MV-4-11 (cell line): ENCODE data around the gene AUP1.

Source experiments
- DNase-seq: peaks from one replicate; lab custom pipeline; 2025; lab: John Stamatoyannopoulos, UW

AUP1 gene

GRCh38 chr2:74513605-74514367 is 15.7 kb downstream of the AUP1 start:
- no peak for DNase-seq

DNA sequence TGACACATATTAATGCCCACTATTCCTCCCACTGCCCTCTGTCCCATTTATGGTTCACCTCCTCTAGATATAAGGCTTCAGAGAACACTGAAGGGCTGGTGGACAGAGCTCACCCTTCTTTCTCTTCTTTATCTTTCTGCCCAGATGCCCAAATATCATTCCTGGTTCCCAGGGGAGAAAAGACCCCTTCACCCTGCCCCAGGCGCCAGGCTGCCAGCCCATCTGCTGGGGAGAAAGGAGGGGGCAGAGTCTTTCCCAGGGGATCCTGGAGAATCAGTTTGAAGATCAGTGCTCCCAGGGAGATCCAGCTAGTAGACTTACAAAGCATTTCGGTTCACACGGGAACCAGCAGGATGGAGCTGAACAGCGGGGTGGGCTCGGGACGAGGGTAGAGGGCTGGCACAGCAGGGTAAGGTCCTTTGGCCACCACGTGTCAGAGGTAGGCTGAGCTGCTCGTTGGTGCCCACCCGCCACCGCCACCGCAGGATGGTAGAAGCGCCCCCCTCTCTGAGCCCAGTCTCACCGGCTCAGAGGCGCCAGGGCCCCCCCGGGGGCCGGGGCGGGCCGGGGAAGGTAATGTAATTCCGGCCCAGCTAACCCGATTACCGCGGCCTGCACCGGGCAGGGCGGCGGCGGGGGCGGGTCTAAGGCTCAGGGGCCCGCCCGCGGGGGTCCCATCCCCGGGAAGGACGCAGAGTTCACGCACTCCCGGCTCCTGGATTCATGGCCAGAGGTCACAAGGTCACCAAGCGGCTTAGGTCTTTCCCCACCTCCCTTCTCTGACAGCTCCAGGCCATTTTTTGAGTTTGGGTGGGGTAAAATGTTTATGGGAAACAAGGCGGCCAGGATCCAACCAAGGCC is 16.5 kb downstream of the AUP1 start:
- DNase-seq = no peak

GRCh38 chr2:74511104-74511989 is 18.2 kb downstream of the AUP1 start:
- DNase-seq = peak; percentile 50

DNA sequence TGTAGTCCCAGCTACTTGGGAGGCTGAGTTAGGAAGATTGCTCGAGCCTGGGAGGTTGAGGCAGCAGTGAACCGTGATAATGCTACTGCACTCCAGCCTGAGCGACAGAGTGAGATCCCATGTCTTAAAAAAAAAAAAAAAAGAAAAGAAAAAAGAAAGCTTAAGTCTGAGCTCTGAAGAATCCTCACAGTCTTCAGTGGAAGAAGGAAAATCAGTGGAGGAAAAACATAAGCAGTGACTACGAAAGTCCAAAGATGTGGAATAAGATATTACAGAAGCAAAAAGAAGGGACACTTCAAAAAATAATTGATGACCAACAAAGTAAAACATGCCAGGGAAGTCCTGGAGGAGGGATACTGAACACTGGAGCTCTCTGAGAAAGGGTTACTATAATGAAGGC is 19.2 kb downstream of the AUP1 start:
- no peak for DNase-seq

GRCh38 chr2:74507926-74508520 is 21.5 kb downstream of the AUP1 start:
- no peak for DNase-seq

DNA sequence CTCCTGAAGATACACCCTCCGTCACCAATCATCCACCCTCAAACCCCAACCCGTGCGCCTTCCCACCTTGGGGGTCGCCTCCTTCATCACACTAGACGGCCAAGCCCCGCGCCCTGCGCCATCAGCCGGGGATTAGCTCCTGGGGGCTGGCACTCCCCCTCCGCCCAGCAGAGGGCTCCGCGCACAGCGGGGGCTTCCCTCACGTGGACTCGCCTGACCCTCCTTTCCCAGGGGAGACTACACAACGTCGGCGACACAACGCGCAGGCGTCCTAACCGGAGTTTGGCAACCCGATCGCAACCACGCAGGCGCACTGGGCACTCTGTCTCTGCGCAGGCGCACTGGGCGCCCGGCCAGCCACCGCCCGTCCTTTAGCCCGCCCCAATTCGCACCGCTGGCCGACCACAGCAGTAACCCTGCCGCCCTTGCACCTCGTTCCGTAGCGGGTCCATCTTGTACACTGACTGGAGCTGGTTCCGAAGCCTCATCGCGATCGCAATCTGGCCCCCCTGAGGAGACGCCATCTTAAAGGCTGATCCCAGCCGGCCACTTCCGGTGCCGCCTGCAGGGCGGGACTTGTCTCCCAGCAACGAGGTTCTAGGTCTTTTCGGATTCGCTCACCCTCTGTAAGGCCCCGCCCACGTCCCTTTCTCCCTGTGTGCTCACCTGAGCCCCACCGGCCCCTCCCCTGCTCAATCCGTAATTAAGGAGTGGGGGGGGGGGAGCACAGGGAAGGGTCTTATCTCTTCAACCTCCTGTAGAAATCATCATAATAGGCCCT is 22.2 kb downstream of the AUP1 start, which contains the start of gene PCGF1:
TSS of gene PCGF1 (minus strand) at position 551 of the 781 bp plus-strand sequence. CDS start at position 524, 27 bp downstream.
- peak; percentile 96 for DNase-seq

GRCh38 chr2:74505448-74506246 is 23.9 kb downstream of the AUP1 start:
- DNase-seq = no peak

- DNase-seq = no peak
Observed at GRCh38 chr2:74504591-74504990, 24.9 kb downstream of the AUP1 start.

GRCh38 chr2:74503506-74504475 is 25.7 kb downstream of the AUP1 start:
- DNase-seq = no peak

GRCh38 chr2:74502720-74503505 is 26.6 kb downstream of the AUP1 start:
- DNase-seq = peak; percentile 69

DNA sequence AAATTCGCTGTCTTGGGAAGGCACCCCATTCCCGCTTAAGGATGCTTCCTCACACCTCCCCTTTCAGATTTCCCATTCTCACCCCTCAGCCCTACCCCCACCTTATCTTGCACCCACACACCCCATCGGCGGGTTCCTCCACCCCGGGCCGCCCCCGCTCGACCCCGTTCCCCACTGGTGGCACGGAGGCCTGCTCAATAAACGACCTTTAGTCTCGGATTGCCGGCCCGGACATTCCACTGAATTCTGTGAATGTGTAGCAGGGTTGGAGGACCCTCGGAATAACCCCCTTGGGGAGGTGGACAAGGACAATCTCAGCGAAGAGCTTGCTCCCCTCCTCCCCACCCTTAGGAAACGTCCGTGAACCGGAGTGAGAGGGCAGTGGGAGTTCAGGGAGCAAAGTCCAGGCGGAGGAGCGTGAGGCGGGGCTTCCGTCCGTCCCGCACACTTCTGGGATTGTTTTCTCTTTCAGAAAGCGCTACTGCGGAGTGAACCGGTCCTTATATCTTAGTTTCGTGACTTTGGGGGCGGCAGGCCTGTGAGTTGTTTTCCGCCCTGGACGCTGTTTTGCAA is 27.3 kb downstream of the AUP1 start:
- no peak for DNase-seq

DNA sequence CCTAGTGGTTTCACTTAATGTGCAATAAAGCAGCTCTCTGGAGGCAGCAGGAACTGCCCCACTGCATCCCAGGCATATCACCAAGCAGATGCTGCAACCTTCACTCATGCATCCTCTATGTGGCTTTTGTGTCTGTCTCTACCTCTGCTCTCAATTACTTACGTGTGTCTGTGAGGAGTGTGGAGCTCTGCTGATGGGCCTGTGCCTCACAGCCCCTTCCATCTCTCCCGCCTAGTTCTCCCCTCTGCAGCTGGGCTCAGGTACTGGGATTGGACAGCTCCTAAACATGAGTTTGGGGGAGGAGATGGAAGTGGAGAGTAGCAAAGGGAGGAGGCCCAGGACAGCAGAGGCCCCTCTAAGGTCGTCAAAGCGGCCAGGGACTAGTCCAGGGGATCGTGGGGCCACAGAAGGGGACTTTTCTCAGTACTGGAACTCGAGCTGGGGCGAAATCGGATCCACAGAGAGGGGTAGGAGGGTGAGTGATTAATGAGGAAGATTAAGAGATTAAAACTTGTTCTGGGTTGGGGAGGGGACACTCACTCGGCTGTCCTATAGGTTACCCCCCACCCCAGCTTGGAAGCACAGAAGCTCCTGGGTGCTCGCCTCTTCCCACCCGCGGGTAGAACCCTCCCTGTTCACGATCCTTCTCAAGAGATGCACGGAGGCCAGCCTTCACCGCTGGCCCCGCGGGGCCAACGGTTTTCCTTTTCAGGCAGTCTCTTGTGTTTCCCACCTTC is 28.0 kb downstream of the AUP1 start:
- DNase-seq = no peak

DNA sequence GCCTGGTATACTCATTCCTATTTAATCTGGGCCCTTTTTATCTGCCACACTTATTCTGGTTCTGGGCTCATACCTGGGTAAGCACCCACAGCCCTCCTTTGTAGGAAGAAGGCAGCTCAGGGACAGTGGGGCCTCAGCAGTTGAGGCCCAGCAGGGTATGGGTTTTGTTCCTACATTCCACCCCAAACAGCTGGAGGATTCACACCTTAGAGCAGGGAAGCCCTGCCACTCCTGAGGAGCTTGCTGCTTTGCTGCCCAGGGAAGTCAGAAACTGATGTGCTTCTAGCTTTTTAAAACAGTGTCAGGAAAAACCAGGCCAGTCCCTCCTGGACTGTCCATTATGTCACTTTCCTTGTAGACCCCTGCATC is 28.9 kb downstream of the AUP1 start:
- no peak for DNase-seq

DNA sequence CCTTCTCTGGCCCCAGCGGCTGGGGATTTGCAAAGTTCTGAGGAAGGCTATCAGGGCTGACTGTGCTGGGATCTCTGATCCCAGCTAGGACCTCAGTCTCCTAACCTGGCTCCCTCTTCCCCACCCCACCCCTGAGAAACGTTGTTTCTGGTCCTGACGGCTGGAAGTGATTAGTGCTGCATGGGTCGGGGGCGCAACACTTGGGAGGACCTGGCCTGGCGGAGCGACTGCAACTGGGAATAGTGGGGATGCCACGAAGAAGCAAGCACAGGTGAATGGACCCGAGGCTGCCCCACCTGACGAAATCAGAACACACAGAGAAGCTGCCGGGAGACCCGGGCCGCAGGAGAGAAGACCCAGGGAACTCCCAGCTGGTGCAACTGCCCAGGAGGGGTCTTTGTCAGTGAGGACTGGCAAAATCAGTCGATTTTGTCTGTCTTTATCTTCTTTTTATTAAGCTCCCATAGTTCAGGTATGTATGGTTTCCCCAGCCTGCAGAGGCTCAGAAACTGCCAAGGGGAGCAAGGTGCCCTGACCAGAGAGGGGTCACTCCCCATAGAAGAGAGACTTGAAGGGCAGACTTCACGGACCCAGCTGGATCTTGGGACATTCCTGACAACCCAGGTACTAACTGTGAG is 29.4 kb downstream of the AUP1 start:
- no peak for DNase-seq

- DNase-seq = no peak
Observed at GRCh38 chr2:74499267-74499939, 30.1 kb downstream of the AUP1 start, which contains the start of gene LBX2. Gene LBX2 (minus strand): TSS chr2:74499603. CDS start chr2:74499537, 66 bp downstream.
